Muscle layer of duodenum (tissue), 2 donors: ENCODE measurements around the gene EDIL3.

Experiments
- H3K27ac ChIP-seq: one replicate; pipeline ENCODE4 v1.7.0; 2013; ENCODE audit warnings: mild to moderate bottlenecking, low read length
- H3K27me3 ChIP-seq: one replicate; pipeline ENCODE4 v1.7.0; 2013; ENCODE audit warnings: low read depth, mild to moderate bottlenecking, control low read depth, low read length
- H3K36me3 ChIP-seq, 2 donors: one replicate each; pipeline ENCODE4 v1.7.0; 2013; ENCODE audit warnings: low read length in 2 of 2, control low read depth in 1 of 2, mild to moderate bottlenecking in 1 of 2; ENCODE audit not compliant: insufficient read depth in 2 of 2, control insufficient read depth in 1 of 2
- H3K4me1 ChIP-seq, 2 donors: one replicate each; pipeline ENCODE4 v1.7.0; 2013; ENCODE audit warnings: low read length in 2 of 2, mild to moderate bottlenecking in 2 of 2, control low read depth in 1 of 2, moderate library complexity in 1 of 2; ENCODE audit not compliant: insufficient read depth in 2 of 2, control insufficient read depth in 1 of 2
- H3K4me3 ChIP-seq, 2 donors: one replicate each; pipeline ENCODE4 v1.7.0; 2013; ENCODE audit warnings: low read length in 2 of 2, low read depth in 1 of 2, mild to moderate bottlenecking in 1 of 2
- H3K9me3 ChIP-seq, 2 donors: one replicate each; pipeline ENCODE4 v1.7.0; 2013; ENCODE audit warnings: low read length in 2 of 2, control low read depth in 1 of 2, mild to moderate bottlenecking in 1 of 2; ENCODE audit not compliant: control insufficient read depth in 1 of 2
- donor health status: healthy.

Gene EDIL3

DNA sequence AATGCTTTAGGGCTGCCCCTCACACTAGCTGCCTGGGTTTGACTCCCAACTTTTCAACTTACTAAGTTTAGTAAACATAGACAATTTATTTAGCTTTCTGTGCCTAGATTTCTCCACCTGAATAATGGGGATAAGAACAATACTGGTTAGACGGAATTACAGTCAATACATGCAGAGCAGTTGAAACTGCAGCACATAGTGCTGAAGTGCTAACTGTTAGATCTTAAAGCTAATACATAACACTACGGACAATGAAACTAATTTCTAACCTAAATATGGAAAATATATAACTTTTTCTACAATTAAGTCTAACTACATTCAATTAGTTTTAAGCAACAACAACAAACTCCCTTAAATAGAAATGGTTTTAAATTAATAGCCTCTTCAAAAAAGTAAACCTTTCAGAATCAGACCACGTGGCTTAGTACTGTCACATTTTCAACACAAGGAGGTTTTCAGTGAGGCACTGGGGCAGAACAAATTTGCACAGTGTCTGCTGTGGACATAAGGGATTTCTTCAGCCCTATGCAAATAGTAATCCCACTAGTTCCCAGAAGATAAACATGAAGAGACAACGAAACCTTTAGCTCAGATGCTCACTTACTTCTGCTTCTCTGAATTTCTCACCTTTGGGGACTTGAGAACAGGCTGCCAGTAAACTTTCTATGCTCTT is 293.4 kb downstream of the EDIL3 start:
- no peaks in the 10 kb centered on the region for H3K36me3 ChIP-seq
- no peak overlapping the region for H3K4me3 ChIP-seq
- H3K9me3 ChIP-seq = no peaks in the 10 kb centered on the region
- H3K4me1 ChIP-seq = no peaks in the 10 kb centered on the region
- no peaks in the 10 kb centered on the region for H3K27me3 ChIP-seq
- H3K27ac ChIP-seq = no peak overlapping the region

DNA sequence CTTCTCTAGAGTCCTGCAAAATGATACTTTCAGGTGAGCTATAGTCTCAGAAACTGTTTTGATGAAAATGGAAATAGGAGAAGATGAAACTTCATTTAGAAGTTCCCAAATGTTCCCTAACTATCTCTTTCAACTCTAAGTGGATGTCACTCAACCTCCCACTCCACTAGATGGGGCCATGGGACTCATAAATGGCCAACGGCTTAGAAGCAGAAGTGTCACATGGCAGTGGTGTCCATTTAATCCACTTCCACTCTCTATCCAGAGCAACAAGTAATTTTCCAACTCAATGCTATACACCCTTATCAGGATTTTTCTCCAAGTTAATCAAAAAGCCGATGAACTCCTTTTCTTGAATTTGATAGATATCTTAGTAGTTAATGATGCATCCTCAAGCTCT is 295.7 kb downstream of the EDIL3 start:
- Histone ChIP-seq H3K9me3 (no peaks in the 10 kb centered on the region), H3K27me3 (no peaks in the 10 kb centered on the region), H3K4me3 (no peak overlapping the region), H3K4me1 (no peaks in the 10 kb centered on the region), H3K27ac (no peak overlapping the region), H3K36me3 (no peaks in the 10 kb centered on the region)

DNA sequence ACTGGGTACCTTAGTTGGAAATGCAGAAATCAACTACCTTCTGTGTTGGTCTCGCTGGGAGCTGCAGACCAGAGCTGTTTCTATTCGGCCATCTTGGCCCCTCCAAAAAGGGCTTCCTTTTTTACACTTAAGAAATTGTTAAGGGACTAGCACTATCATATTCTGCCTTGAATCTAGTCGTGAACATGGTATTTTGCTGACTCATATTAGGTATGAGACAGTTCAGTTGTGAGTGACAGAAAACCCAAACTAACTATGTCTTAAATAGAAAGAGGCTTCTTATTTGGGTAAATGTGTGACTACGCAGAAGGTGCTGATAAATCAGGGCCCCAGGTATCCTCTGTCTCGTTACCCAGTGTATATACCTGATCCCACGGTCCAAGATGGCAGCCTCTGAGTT is 298.2 kb downstream of the EDIL3 start:
- Histone ChIP-seq H3K4me3 (no peak overlapping the region), H3K36me3 (no peaks in the 10 kb centered on the region), H3K27ac (no peak overlapping the region), H3K4me1 (no peaks in the 10 kb centered on the region), H3K27me3 (no peaks in the 10 kb centered on the region), H3K9me3 (no peaks in the 10 kb centered on the region)

DNA sequence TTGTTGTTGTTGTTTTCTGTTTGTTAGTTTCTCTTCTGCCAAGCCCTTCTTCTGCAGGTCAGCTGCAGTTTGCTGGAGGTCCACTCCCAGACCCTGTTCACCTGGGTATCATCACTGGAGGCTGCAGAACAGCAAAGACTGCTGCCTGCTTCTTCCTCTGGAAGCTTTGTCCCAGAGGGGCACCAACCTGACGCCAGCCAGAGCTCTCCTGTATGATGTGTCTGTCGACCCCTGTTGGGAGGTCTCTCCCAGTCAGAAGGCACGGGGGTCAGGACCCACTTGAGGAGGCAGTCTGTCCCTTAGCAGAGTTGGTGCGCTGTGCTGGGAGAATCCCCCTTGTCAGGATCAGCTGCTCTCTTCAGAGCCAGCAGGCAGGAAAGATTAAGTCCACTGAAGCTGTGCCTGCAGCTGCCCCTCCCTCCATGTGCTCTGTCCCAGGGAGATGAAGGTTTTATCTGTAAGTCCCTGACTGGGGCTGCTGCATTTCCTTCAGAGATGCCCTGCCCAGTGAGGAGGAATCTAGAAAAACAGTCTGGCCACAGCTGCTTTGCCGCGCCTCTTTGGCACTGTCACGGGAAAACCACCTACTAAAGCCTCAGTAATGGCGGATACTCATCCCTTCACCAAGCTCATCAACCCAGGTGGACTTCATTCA is 299.2 kb downstream of the EDIL3 start:
- no peak overlapping the region for H3K27ac ChIP-seq
- H3K27me3 ChIP-seq = no peaks in the 10 kb centered on the region
- no peak overlapping the region for H3K4me3 ChIP-seq
- H3K9me3 ChIP-seq = no peaks in the 10 kb centered on the region
- H3K36me3 ChIP-seq = no peaks in the 10 kb centered on the region
- no peaks in the 10 kb centered on the region for H3K4me1 ChIP-seq

DNA sequence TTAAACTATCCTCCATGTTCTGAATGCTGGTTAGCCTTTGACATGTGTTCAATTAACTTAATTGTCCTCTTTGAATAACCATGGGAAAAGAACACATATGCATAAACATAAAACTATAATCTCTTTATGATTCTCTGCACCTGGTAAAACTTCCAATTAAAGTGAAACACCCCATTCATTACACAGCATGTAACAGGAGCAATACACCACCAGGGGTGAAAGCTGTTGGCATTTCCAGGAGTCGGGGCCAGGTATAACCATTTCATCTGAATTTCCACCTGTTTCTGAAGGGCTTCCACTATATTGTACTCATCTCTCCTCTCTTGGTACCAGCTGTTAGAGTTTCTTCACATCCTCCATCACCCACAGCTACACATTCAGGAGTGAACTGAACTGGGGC is 303.8 kb downstream of the EDIL3 start:
- H3K36me3 ChIP-seq = no peaks in the 10 kb centered on the region
- no peaks in the 10 kb centered on the region for H3K4me1 ChIP-seq
- H3K27ac ChIP-seq = no peak overlapping the region
- H3K9me3 ChIP-seq = no peaks in the 10 kb centered on the region
- no peak overlapping the region for H3K4me3 ChIP-seq
- no peaks in the 10 kb centered on the region for H3K27me3 ChIP-seq

DNA sequence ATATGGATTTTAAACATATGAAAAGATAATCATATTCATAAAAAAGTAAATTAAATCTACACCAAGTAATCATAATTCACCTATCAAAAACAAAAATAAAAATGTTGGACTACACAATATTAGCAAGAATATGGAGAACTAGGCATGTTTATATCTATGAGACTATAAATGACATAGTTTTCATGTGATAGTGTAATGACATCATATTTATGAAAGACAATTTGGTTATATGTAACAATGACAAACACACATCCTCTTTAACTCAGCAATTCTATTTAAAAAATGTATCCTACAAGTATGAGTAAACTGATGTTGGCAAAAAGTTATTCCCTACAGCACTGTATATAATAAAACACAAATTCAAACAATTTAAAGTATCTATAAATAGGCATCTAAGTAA is 312.3 kb downstream of the EDIL3 start:
- Histone ChIP-seq H3K27me3 (no peaks in the 10 kb centered on the region), H3K27ac (no peak overlapping the region), H3K4me3 (no peak overlapping the region), H3K9me3 (no peaks in the 10 kb centered on the region), H3K36me3 (no peaks in the 10 kb centered on the region), H3K4me1 (no peaks in the 10 kb centered on the region)

DNA sequence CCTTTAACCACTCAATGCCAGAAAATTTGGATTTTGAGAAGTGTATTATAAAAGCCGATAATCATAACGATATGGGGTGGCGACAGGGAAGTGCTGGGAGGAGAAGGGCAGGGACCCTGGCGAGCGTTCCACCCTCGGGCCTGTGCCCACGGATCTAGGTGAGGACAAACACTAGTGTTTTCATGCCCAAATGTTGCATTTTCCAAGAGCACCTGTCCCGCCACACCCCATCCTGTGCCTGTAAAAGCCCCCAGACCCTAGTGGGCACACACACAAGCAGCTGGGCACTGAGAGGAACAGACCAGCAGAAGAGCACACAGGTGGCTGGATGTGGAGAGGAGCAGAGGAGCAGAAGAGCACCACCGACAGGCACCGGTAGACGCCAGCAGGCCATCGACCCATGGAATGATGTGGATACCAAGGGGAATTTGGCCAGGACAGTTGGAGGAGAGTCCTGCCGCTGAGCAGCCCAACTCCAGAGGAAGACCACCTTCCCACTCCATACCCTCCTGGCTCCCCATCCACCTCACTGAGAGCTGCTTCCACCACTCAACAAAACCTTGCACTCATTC is 315.0 kb downstream of the EDIL3 start:
- Histone ChIP-seq H3K9me3 (no peaks in the 10 kb centered on the region), H3K27ac (no peak overlapping the region), H3K36me3 (no peaks in the 10 kb centered on the region), H3K27me3 (no peaks in the 10 kb centered on the region), H3K4me3 (no peak overlapping the region), H3K4me1 (no peaks in the 10 kb centered on the region)

DNA sequence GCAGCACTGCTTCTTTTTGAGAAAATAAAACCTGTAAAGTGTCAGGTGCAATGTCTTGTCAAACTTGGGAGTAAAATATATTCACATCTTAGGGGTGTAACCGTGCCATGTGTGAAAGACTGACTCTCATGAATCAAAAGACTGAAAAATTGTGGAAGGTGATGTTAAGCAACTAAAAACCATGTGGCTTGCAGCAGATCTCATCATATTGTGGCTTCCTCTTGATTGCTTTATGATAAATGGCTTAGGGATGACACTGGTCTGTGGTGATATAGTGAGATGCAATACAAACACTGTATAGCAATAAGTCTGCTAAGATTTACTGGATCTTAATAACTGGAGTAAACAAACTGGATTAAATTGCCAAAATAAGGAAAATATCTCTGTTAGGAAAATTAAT is 321.6 kb downstream of the EDIL3 start:
- Histone ChIP-seq H3K36me3 (no peaks in the 10 kb centered on the region), H3K4me3 (no peak overlapping the region), H3K9me3 (no peaks in the 10 kb centered on the region), H3K27ac (no peak overlapping the region), H3K27me3 (no peaks in the 10 kb centered on the region), H3K4me1 (no peaks in the 10 kb centered on the region)

DNA sequence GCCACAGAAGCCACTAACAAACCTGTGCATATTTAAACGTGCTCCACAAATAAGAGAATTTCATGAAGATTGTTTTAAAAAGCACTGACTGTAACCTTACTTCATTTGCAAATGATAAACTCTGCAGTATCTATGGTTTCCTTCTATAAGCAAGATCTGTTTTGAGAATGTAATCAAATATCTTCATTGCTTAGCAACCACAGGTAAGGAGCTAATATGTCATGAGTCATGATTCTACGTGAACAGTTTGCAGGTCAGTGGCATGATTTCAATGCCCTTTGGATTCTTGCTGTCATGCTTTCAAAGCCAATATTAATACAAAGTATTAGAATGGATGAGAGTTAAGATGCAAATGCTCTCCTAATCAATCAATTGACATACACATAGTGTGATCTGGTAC is 325.0 kb downstream of the EDIL3 start:
- H3K9me3 ChIP-seq = no peaks in the 10 kb centered on the region
- H3K27ac ChIP-seq = no peak overlapping the region
- no peak overlapping the region for H3K4me3 ChIP-seq
- no peaks in the 10 kb centered on the region for H3K4me1 ChIP-seq
- no peaks in the 10 kb centered on the region for H3K36me3 ChIP-seq
- H3K27me3 ChIP-seq = no peaks in the 10 kb centered on the region

DNA sequence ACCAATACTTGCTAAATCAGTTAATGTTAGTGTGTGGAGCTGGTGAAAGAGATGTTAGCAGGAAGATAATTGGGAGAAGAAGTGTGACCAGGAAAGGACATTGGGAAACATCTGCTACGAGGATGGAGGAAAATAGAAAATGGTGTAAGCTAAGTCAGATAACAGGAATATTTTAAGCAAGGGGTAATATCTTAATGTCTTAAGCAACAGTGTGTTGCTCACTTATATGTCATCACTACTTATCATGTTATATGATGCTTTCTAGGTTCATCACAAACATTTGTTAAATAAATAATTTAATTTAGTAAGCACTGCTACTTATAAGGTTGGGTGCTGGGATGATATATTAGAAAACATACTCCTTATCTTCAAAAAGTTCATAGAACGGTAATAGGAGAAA is 326.1 kb downstream of the EDIL3 start:
- no peaks in the 10 kb centered on the region for H3K9me3 ChIP-seq
- H3K27ac ChIP-seq = no peak overlapping the region
- H3K36me3 ChIP-seq = no peaks in the 10 kb centered on the region

DNA sequence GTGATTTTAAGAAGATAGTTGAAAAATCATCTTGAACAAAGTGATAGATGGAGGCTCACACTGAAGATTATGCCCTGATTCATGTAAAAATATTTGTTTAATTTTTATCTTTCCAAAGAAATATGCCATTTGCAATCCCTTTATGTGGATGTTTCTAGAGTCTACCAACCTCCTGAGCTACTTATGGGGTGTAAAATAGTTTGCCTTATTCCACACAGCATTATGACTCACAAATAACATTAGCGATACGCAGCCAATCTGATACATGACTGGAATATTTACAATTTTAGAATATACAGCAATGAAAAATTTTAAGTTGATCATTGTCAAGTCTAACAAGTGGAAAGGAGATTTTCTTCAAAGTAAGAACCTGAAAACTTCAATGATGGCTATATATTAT is 327.5 kb downstream of the EDIL3 start:
- no peaks in the 10 kb centered on the region for H3K9me3 ChIP-seq
- no peaks in the 10 kb centered on the region for H3K36me3 ChIP-seq
- no peaks in the 10 kb centered on the region for H3K27me3 ChIP-seq
- H3K4me3 ChIP-seq = no peak overlapping the region
- H3K4me1 ChIP-seq = no peaks in the 10 kb centered on the region
- no peak overlapping the region for H3K27ac ChIP-seq

More for the DNA sequence above, 326.1 kb downstream of the EDIL3 start:
- Histone ChIP-seq H3K27me3 (no peaks in the 10 kb centered on the region), H3K4me3 (no peak overlapping the region), H3K4me1 (no peaks in the 10 kb centered on the region)

DNA sequence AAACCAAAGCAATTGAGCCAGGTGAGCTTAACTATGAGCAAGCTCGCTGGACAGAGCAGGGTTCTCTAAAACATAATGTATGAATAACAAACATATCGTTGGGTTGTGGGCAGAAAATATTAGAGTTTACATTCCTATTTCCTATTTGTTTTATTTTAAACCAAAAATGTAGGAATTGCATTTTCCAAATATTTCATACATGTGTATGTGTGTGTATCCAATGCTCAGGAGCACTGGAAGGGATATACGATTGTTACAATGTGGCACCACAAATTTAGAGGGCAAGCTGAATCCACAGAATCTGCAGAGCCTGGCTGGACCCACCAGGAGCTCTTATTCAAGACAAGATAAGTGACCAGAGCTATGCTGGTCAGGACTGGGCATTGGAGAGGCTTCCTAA is 338.7 kb downstream of the EDIL3 start:
- no peaks in the 10 kb centered on the region for H3K27me3 ChIP-seq

More for the DNA sequence above, 338.7 kb downstream of the EDIL3 start:
- Histone ChIP-seq H3K9me3 (peaks cover 0 to 2% of the 10 kb centered on the region in 2 donors), H3K27ac (no peak overlapping the region), H3K4me1 (no peaks in the 10 kb centered on the region), H3K4me3 (no peak overlapping the region), H3K36me3 (no peaks in the 10 kb centered on the region)
